ENCODE data around the gene ST3GAL4. TPM values are rescaled to one million over a fixed set of nuclear protein-coding genes. Genes with fewer than 3 reads are reported as not detected.

The ST3GAL4 gene
- total RNA-seq, 1 donor from 2014 or later, result 41.5 TPM

DNA sequence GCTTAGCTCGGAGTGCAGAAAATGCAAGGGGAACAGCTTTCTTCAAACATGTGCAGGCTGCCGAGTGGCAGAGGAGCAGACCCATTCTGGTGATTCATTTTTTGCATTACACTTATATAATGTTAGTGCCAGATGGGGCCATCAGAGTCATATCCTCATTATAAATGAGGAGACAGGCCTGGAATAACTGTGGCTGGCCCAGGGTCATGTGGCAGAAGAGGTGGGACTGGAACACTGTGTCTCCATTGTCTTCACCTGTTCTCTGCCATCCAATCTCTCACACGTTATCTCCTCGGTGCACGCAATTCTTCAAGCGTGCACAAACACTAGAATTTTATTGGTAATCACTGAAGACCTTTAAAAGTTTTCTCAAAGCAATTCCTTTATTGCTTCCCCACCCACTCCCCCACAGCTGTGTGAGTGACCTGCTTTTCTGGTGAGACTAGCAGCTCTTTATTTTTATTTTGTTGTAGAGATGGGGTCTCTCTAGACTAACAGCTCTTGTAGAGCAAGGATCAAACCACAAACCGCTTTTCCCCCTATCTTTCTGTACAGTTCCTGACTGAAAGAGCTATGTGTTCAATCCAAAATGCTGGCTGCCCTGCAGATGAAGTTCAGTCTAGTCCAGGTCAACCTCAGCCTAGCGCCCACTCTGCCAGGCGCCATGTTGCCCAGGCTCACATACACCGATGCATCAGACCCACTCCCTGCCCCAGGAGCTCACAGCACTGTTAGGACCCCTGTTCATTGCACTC lies 75.3 kb downstream of the ST3GAL4 start:
- H3K9me3 ChIP-seq, result no peaks in the 10 kb centered on the region
- no peaks in the 10 kb centered on the region for H3K27me3 ChIP-seq
- H3K27ac ChIP-seq, result peak overlapping the region; percentile 83
- H3K36me3 ChIP-seq, result no peaks in the 10 kb centered on the region
- peaks cover 24% of the 10 kb centered on the region for H3K4me1 ChIP-seq
- TF ChIP-seq POLR2AphosphoS5 (IDR thresholded peaks at IDR 0.05; ENCODE audit: insufficient read depth in 1 of 2, low read depth in 1 of 2) (no peak), POLR2A (IDR thresholded peaks at IDR 0.05) (no peak)
- TF ChIP-seq, protein P1, sequence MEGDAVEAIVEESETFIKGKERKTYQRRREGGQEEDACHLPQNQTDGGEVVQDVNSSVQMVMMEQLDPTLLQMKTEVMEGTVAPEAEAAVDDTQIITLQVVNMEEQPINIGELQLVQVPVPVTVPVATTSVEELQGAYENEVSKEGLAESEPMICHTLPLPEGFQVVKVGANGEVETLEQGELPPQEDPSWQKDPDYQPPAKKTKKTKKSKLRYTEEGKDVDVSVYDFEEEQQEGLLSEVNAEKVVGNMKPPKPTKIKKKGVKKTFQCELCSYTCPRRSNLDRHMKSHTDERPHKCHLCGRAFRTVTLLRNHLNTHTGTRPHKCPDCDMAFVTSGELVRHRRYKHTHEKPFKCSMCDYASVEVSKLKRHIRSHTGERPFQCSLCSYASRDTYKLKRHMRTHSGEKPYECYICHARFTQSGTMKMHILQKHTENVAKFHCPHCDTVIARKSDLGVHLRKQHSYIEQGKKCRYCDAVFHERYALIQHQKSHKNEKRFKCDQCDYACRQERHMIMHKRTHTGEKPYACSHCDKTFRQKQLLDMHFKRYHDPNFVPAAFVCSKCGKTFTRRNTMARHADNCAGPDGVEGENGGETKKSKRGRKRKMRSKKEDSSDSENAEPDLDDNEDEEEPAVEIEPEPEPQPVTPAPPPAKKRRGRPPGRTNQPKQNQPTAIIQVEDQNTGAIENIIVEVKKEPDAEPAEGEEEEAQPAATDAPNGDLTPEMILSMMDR (IDR thresholded peaks at IDR 0.05), result no peak
- H3K4me3 ChIP-seq, result no peak overlapping the region
- no peak for DNase-seq (ENCODE audit: extremely low spot score in 2 of 2)
- intact Hi-C loops (cut with DNase I), result no loop called here

- H3K9me3 ChIP-seq, result no peaks in the 10 kb centered on the region
- no peak for DNase-seq (ENCODE audit: extremely low spot score in 2 of 2)
- H3K27me3 ChIP-seq, result no peaks in the 10 kb centered on the region
- TF ChIP-seq POLR2AphosphoS5 (IDR thresholded peaks at IDR 0.05; ENCODE audit: insufficient read depth in 1 of 2, low read depth in 1 of 2), result peak in 1 of 2 donors; percentile 34
- TF ChIP-seq POLR2A (IDR thresholded peaks at IDR 0.05), result no peak
- peaks cover 24% of the 10 kb centered on the region for H3K4me1 ChIP-seq
- no peak overlapping the region for H3K4me3 ChIP-seq
- no peaks in the 10 kb centered on the region for H3K36me3 ChIP-seq
- H3K27ac ChIP-seq, result peak overlapping the region; percentile 83
- intact Hi-C loops (cut with DNase I), result no loop called here
Observed at GRCh38 chr11:126431401-126432064, 76.0 kb downstream of the ST3GAL4 start.

DNA sequence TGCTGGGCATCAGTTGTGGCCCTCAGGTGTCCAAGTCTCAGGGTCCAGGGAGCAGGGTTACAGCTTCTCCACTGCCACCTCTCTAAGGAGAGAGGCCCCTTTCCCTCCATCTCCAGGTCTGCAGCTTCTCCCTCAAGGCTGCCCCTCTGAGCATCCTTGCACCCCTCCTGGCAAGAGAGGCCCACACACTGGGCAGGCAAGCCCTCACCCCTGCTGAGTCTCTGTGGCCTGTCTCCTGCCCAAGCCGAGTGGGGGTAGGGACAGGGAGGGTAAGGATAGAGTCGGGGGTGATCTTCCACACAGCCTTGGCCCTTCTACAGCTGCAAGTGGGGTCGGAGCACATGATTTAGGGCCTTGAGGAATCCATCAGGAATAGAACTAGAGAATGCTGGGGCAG lies 76.6 kb downstream of the ST3GAL4 start:
- peaks cover 24% of the 10 kb centered on the region for H3K4me1 ChIP-seq
- intact Hi-C loops (cut with DNase I), result no loop called here

GRCh38 chr11:126432525-126432924 lies 77.0 kb downstream of the ST3GAL4 start:
- no peak for DNase-seq (ENCODE audit: extremely low spot score in 2 of 2)
- Histone ChIP-seq H3K4me3 (no peak overlapping the region), H3K9me3 (no peaks in the 10 kb centered on the region), H3K36me3 (no peaks in the 10 kb centered on the region), H3K4me1 (peaks cover 24% of the 10 kb centered on the region), H3K27ac (peak overlapping the region; percentile 83), H3K27me3 (no peaks in the 10 kb centered on the region)
- TF ChIP-seq POLR2AphosphoS5 (IDR thresholded peaks at IDR 0.05; ENCODE audit: insufficient read depth in 1 of 2, low read depth in 1 of 2) (no peak), POLR2A (IDR thresholded peaks at IDR 0.05) (no peak)
- TF ChIP-seq, protein P1 (IDR thresholded peaks at IDR 0.05), result no peak
- intact Hi-C loops (cut with DNase I), result no loop called here

More for the DNA sequence above, 76.6 kb downstream of the ST3GAL4 start:
- H3K4me3 ChIP-seq, result no peak overlapping the region
- DNase-seq (ENCODE audit: extremely low spot score in 2 of 2), result no peak
- no peaks in the 10 kb centered on the region for H3K9me3 ChIP-seq
- no peaks in the 10 kb centered on the region for H3K36me3 ChIP-seq
- H3K27me3 ChIP-seq, result no peaks in the 10 kb centered on the region
- H3K27ac ChIP-seq, result peak overlapping the region; percentile 83
- TF ChIP-seq, protein P1 (IDR thresholded peaks at IDR 0.05), result no peak
- TF ChIP-seq POLR2A (IDR thresholded peaks at IDR 0.05) (no peak), POLR2AphosphoS5 (IDR thresholded peaks at IDR 0.05; ENCODE audit: insufficient read depth in 1 of 2, low read depth in 1 of 2) (no peak)

- no peak overlapping the region for H3K4me3 ChIP-seq
- no peaks in the 10 kb centered on the region for H3K9me3 ChIP-seq
- H3K4me1 ChIP-seq, result peaks cover 24% of the 10 kb centered on the region
- no peak for DNase-seq (ENCODE audit: extremely low spot score in 2 of 2)
- TF ChIP-seq POLR2AphosphoS5 (IDR thresholded peaks at IDR 0.05; ENCODE audit: insufficient read depth in 1 of 2, low read depth in 1 of 2) (no peak), POLR2A (IDR thresholded peaks at IDR 0.05) (no peak)
- TF ChIP-seq, protein P1 (IDR thresholded peaks at IDR 0.05), result no peak
- intact Hi-C loops (cut with DNase I), result no loop called here
- H3K27ac ChIP-seq, result peak overlapping the region; percentile 83
- no peaks in the 10 kb centered on the region for H3K27me3 ChIP-seq
- no peaks in the 10 kb centered on the region for H3K36me3 ChIP-seq
Observed at GRCh38 chr11:126433244-126433846, 77.9 kb downstream of the ST3GAL4 start.
